NCI-H2196 treated with DMSO at 0.1 percent for 48 hours (cell line): ENCODE measurements around the gene INSIG1.

ENCODE experiments used
- DNase-seq: peaks from one replicate; lab custom pipeline; 2025; ENCODE audit not compliant: unreplicated experiment; lab: John Stamatoyannopoulos, UW

Gene INSIG1

DNA sequence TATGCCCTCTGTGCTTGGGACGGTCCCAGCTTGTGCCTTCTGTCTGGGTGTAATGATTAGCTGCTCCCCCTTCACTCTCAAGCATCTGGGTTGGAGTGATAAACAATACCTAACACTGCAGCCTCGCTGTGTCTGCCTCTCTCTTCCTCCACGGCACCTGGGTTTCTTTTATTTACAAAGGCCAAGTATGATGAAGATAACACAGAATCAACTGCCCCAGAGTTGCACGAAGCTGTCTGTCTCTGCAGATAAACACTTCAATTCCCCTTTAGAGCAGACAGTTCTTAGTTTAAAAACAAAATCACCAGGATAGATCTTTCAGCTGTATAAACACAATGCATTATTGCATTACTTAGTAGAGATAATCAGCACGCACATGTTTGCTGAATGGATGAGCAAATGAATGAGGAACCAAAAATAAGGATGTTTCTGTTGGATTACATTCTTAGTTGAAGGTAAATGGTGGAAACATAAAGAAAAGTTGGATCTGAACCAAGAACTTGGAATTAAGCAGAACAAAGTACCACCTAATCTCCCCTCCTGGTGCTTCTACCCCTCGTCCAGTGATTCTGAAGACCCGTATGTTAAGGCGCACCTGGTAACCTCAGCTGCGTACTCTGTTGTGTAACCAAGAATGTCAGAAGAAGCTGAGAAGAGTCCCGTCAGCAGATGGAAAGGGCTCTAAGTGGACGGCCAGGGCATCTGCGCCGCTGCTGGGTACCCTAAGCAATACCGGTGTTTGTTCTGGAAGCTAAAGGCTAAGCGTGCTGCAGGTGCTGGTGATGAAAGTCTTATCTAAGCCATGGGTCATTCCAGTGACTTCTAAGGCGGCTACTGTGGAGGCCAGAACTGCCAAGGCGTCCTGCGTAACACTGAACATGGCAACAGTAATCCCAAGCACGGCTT is 26.6 kb downstream of the INSIG1 start:
- DNase-seq, result no peak

DNA sequence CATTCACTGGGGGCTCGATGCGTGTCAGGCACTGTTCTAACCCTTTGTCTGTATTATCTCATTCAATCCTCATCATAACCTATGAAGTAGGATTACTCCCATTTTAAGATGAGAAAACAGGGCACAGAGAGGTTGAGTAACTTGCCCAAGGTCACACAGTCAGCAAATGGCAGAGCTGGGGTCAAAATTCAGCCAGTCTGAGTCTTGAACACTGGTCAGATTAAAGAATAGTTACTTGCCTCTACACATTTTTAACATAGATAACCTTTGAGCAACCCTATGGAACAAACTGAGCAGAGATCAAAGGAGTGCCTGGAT is 27.2 kb downstream of the INSIG1 start:
- DNase-seq, result no peak

DNA sequence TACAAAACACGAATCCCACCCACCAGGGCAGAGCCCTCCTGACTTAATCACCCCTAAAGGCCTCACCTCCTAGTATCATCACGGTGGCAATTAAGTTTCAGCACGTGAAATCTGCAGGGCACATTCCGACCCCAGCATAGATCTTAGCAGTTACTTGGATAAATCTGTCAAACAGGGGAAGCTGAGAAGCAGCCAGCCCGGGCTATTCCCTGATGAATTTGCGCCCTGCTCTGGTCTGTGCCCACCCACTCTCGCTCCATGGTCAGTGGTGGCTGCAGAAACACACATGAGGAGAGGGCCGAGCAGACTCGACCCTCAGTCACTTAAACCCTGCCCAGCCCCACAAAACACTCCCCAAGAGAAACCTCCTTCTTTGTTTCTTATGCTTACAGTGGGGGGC is 28.7 kb downstream of the INSIG1 start:
- DNase-seq, result no peak

DNA sequence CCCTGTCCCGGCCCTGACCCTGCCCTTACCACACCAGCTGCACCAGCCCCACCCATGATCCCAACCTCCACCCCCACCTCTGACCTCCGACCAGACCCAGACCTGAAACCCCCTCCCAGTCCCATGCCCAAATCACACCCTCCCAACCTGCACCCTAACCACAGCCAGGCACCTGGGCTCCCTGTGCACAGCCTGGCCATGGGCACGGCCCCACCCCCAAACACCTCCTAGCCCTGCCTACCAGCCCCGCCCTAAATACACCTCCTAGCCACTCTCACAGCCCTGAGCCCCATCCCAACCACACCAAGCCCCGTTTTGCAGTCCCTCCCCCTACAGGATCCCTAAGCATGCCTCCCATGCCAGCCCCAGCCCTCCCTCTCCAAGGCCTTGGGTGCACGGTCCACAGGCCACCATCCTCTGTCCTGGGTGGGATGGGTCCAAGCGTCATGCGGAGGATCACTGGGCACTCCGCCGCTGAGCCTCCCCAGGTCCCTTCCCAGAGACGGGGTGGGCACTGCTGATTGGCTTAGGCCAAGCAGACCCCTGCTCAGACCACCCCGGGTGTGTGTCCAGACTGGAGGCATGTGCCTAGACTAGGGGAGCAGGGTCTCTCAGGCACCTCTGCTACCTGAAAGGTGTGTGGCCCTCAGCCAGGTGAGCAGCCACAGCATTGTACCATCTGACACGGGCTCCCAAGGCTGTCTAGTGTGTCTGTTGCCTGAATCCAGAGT is 30.1 kb downstream of the INSIG1 start:
- no peak for DNase-seq

- DNase-seq, result no peak
These were observed 31.5 kb downstream of the INSIG1 start for GRCh38 chr7:155329225-155329624.

DNA sequence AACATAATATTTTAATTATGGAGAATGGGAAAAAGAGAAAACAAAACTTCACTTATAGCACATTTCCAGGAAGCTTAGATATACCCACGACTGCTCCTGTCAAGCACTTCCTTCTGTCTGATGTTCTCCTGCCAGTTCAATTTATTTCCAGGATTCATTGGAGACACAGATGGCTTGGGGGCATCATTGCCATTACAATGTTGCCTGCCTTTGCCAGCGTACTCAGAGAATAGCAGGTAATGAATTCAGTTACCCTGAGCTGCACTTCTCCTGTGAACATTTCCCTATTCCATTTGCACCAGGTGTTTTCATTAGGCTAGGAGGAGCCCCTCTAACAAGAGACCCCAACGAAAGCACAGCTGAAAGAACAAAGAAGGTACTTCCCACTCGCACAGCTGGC is 33.7 kb downstream of the INSIG1 start:
- no peak for DNase-seq

- DNase-seq, result no peak
These were observed 35.9 kb downstream of the INSIG1 start for GRCh38 chr7:155333346-155334234.

DNA sequence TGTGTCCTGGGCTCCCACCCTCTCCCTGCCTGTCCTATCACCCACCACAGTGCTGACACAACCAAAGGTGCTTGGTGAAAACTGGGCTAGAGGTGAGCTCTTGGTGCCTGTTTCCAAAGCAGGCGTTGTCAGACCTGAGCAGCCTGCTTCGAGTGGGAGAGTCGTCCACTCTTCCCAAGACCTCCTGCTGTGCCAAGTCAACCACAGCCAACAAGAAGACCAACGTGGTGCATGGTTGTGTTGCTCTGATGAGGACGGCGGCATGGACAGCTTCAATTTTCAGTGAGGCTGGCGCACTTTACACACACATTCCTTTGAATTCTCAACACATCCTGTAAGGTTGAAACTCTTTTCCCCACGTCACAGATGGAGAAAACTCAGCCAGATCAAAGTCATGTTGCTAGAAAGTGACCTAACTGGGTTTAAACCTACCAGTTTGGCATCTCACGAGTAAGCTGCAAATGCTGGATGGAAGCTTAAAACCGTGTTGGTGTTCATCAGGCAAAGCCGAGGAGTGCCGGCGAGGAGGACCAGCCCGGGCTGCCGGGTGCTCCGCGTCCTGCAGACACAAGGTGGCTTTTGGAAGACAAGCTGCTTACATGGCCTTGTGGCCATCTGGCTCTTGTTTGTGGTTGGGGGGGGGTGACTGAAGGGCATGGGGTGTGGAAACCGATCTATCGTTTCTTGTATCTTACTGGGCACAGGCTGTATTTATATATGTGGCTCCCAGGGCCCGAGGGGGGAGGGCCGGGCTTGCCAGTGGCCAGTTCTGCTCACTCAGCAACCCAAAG is 39.3 kb downstream of the INSIG1 start:
- no peak for DNase-seq

- no peak for DNase-seq
These were observed 40.4 kb downstream of the INSIG1 start for GRCh38 chr7:155337946-155338631.

- no peak for DNase-seq
These were observed 41.1 kb downstream of the INSIG1 start for GRCh38 chr7:155338632-155339320.

- DNase-seq, result no peak
These were observed 41.8 kb downstream of the INSIG1 start for GRCh38 chr7:155339474-155339873.

- no peak for DNase-seq
These were observed 42.4 kb downstream of the INSIG1 start for GRCh38 chr7:155340071-155340531.

DNA sequence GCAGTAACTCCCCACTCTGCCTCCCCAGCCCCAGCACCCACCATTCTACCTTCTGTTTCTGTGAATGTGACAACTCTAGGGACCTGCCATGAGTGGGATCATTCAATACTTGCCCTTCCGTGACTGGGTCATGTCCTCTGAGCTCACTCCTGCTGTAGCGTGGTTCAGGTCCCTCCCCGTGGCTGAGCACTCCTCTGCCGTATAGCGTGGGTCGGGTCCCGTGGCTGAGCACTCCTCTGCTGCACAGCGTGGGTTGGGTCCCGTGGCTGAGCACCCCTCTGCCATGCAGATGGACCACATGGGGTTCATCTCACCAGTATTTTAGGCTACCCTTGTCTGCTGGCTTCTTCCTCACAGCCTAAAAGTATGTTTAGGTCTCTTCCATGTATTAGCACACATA is 43.0 kb downstream of the INSIG1 start:
- no peak for DNase-seq

DNA sequence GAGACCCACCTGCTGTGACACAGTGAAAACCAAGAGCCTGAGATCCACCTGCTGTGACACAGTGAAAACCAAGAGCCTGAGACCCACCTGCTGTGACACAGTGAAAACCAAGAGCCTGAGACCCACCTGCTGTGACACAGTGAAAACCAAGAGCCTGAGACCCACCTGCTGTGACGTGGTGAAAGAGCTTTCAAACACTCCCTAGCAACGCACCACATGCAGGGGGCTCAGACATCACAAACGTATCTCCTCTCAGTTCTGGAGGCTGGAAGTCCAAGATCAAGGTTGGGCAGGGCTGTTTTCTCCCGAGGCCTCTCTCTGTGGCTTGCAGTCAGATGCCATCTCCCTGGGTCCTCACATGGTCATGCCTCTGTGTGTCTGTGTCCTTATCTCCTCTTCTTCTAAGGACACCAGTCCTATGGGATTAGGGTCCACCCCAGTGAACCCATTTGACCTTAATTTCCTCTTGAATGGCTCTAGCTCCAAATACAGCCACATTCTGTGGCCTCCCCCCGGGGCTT is 43.8 kb downstream of the INSIG1 start:
- no peak for DNase-seq

GRCh38 chr7:155342313-155342712 is 44.6 kb downstream of the INSIG1 start:
- no peak for DNase-seq

DNA sequence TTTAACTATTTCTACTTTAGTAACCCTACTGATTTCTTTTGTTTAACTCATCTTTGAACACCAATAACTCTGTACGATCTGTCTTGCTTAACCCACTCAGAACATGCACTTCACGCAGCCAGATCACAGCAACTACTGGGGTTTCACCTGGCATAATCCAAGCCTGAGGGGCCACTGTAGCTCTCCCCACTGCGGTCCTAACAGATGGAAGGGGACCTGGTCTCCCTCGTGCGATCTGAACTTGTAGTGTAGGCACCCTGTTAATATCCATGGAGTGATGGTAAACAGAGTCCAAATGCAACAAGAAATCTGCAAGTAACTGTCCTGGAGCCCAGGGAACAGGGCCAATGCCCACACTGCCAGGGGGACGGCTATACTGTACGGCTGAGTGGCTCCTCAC is 45.5 kb downstream of the INSIG1 start:
- no peak for DNase-seq

DNA sequence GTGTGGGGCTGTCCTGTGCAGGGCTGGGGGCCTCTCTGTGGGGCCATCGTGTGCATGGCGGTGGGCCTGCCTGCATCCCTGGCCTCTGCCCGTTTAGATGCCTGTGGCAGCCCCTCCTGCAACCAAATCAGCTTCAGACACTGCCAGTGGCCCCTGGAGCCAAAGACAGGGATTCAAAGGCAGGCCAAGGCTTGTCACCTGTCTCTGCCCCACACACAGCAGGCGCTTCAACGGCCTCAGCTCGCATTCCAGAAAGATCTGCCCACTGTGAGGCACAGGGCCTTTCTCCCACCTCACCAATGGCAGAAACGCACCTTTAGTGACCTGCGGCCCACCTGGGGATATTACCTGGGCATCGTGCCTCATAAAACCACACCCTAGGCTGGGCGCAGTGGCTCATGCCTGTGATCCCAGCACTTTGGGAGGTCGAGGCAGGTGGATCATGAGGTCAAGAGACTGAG is 46.0 kb downstream of the INSIG1 start:
- DNase-seq, result no peak

- DNase-seq, result no peak
These were observed 46.6 kb downstream of the INSIG1 start for GRCh38 chr7:155344270-155344617.
